ENCODE results near the gene OR10V1.

The OR10V1 gene

DNA sequence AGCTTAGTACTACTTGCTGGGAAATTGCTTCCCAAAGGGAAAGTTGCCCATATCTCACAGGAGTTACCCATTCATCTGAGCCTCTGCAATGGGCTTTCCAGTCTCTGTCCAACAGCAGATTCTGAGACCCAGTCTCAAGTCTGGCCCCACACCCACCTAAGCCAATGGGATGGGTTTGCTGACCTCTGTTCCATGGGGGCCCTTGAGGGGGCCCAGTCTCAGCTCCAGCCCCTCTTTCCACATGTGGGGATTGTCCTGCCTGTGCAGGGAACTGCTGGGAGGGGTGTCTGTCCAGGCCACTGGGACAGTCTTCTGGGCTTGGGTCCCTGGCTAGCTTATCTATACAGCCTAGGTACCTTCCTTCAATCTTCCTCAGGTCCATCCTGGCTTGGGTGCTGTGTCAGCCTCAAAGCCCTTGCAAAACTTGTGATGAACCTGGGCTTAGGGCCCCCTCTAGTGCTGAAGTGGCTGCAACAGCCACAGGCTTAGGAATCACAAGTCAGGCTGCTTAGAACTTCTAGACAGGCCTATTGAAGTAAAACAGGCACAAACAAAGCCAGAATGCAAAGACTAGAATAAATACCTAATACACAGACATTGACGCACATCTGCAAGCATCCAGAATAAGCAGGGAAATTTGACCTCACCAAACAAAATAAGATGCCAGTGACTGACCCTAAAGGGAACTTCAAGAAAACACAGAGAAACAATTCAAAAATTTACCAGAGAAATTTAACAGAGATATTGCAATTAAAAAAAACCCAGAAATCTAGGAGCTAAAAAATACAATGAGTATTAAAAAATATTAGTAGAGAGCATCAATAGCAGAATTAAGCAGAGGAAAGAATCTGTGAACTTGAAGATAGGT is 33.1 kb downstream of the OR10V1 start:
- Histone ChIP-seq H4K8ac (ENCODE audit: low read length) (no peak overlapping the region), H2BK12ac (ENCODE audit: low read length in 2 of 2) (peak overlapping the region in 1 of 2 experiments; percentile 32), H2AK5ac (ENCODE audit: low read length, severe bottlenecking) (no peak overlapping the region), H4K91ac (ENCODE audit: low read length) (no peak overlapping the region), H3K9ac (ENCODE audit: low read length) (no peak overlapping the region), H3K4me2 (ENCODE audit: low read length, poor library complexity, severe bottlenecking) (no peak overlapping the region), H2BK5ac (ENCODE audit: low read depth, low read length, poor library complexity, severe bottlenecking) (peak overlapping the region; percentile 51), H3K4ac (ENCODE audit: low read depth in 1 of 2, low read length in 2 of 2) (peak overlapping the region in 1 of 2 experiments; percentile 47), H3K18ac (ENCODE audit: low read depth in 1 of 2, low read length in 2 of 2) (no peak overlapping the region), H3K23ac (ENCODE audit: low read length in 2 of 2) (no peak overlapping the region), H3K9me3 (ENCODE audit: control insufficient read depth, low read length) (peaks cover 9% of the 10 kb centered on the region), H3K4me3 (ENCODE audit: insufficient read depth in 1 of 2, low read depth in 1 of 2, low read length in 2 of 2) (no peak overlapping the region), H3K36me3 (ENCODE audit: control insufficient read depth in 1 of 2, insufficient read depth in 2 of 2, low read depth in 1 of 2, low read length in 2 of 2) (no peaks in the 10 kb centered on the region), H2AFZ (ENCODE audit: low read depth, low read length) (no peak overlapping the region), H2BK15ac (ENCODE audit: low read depth, poor library complexity, severe bottlenecking) (peak overlapping the region; percentile 30), H2BK120ac (ENCODE audit: low read depth, low read length) (no peak overlapping the region), H3K27me3 (ENCODE audit: control insufficient read depth in 1 of 2, insufficient read depth in 1 of 2, low read length in 2 of 2) (no peaks in the 10 kb centered on the region), H3K14ac (ENCODE audit: low read length in 2 of 2) (no peak overlapping the region), H3K27ac (ENCODE audit: low read length, poor library complexity, severe bottlenecking) (peak overlapping the region; percentile 79), H3K4me1 (ENCODE audit: control insufficient read depth, insufficient read depth, low read depth, low read length) (peaks cover 4% of the 10 kb centered on the region), H3K79me1 (replicated peaks; ENCODE audit: low read length, poor library complexity, severe bottlenecking) (no peaks in the 10 kb centered on the region)
- DNase-seq = peak; percentile 89
- 21% methylated on average over 1 of the region's 1 CpG for WGBS

DNA sequence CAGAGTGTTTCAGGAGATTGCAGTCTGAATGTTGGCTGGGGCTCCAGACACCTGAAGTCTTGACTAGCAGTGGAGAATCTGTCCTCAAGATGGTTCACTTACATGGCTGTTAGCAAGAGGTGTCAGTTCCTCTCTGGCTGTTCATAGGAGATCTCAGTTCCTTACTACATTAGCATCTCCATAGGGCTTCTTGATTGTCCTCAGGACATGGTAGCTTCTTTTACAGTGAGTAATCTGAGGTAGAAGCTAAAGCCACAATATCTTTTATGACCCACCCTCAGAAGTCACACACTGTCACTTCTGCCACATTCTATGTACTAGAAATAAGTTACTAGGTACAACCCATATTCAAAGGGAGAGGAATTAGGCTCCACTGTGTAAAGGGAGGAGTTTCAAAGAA is 34.3 kb downstream of the OR10V1 start:
- no peak overlapping the region for H3K18ac ChIP-seq (ENCODE audit: low read depth in 1 of 2, low read length in 2 of 2)
- H3K14ac ChIP-seq (ENCODE audit: low read length in 2 of 2) = no peak overlapping the region
- H3K4me3 ChIP-seq (ENCODE audit: insufficient read depth in 1 of 2, low read depth in 1 of 2, low read length in 2 of 2) = no peak overlapping the region
- H3K9me3 ChIP-seq (ENCODE audit: control insufficient read depth, low read length) = no peaks in the 10 kb centered on the region
- no peak for DNase-seq
- no peak overlapping the region for H2BK5ac ChIP-seq (ENCODE audit: low read depth, low read length, poor library complexity, severe bottlenecking)
- no peak overlapping the region for H3K9ac ChIP-seq (ENCODE audit: low read length)
- H3K4ac ChIP-seq (ENCODE audit: low read depth in 1 of 2, low read length in 2 of 2) = no peak overlapping the region
- H3K23ac ChIP-seq (ENCODE audit: low read length in 2 of 2) = no peak overlapping the region
- H4K91ac ChIP-seq (ENCODE audit: low read length) = no peak overlapping the region
- no peak overlapping the region for H4K8ac ChIP-seq (ENCODE audit: low read length)
- H2AK5ac ChIP-seq (ENCODE audit: low read length, severe bottlenecking) = peak overlapping the region; percentile 63
- no peak overlapping the region for H2BK12ac ChIP-seq (ENCODE audit: low read length in 2 of 2)
- H3K79me1 ChIP-seq (replicated peaks; ENCODE audit: low read length, poor library complexity, severe bottlenecking) = no peaks in the 10 kb centered on the region
- H3K27me3 ChIP-seq (ENCODE audit: control insufficient read depth in 1 of 2, insufficient read depth in 1 of 2, low read length in 2 of 2) = no peaks in the 10 kb centered on the region
- H3K4me1 ChIP-seq (ENCODE audit: control insufficient read depth, insufficient read depth, low read depth, low read length) = peaks cover 4% of the 10 kb centered on the region
- no peak overlapping the region for H2BK120ac ChIP-seq (ENCODE audit: low read depth, low read length)
- H2AFZ ChIP-seq (ENCODE audit: low read depth, low read length) = no peak overlapping the region
- no peak overlapping the region for H3K27ac ChIP-seq (ENCODE audit: low read length, poor library complexity, severe bottlenecking)
- no peaks in the 10 kb centered on the region for H3K36me3 ChIP-seq (ENCODE audit: control insufficient read depth in 1 of 2, insufficient read depth in 2 of 2, low read depth in 1 of 2, low read length in 2 of 2)
- H2BK15ac ChIP-seq (ENCODE audit: low read depth, poor library complexity, severe bottlenecking) = no peak overlapping the region
- H3K4me2 ChIP-seq (ENCODE audit: low read length, poor library complexity, severe bottlenecking) = no peak overlapping the region

- no peak overlapping the region for H2AK5ac ChIP-seq (ENCODE audit: low read length, severe bottlenecking)
- 94% methylated on average over 3 of the region's 3 CpGs for WGBS
- H3K79me1 ChIP-seq (replicated peaks; ENCODE audit: low read length, poor library complexity, severe bottlenecking) = no peaks in the 10 kb centered on the region
- H3K4me2 ChIP-seq (ENCODE audit: low read length, poor library complexity, severe bottlenecking) = no peak overlapping the region
- no peak overlapping the region for H3K4me3 ChIP-seq (ENCODE audit: insufficient read depth in 1 of 2, low read depth in 1 of 2, low read length in 2 of 2)
- no peak overlapping the region for H3K18ac ChIP-seq (ENCODE audit: low read depth in 1 of 2, low read length in 2 of 2)
- no peak overlapping the region for H2AFZ ChIP-seq (ENCODE audit: low read depth, low read length)
- no peak overlapping the region for H2BK12ac ChIP-seq (ENCODE audit: low read length in 2 of 2)
- H3K4ac ChIP-seq (ENCODE audit: low read depth in 1 of 2, low read length in 2 of 2) = no peak overlapping the region
- H3K9me3 ChIP-seq (ENCODE audit: control insufficient read depth, low read length) = no peaks in the 10 kb centered on the region
- H3K27ac ChIP-seq (ENCODE audit: low read length, poor library complexity, severe bottlenecking) = no peak overlapping the region
- H2BK120ac ChIP-seq (ENCODE audit: low read depth, low read length) = no peak overlapping the region
- no peak overlapping the region for H3K23ac ChIP-seq (ENCODE audit: low read length in 2 of 2)
- H3K36me3 ChIP-seq (ENCODE audit: control insufficient read depth in 1 of 2, insufficient read depth in 2 of 2, low read depth in 1 of 2, low read length in 2 of 2) = no peaks in the 10 kb centered on the region
- DNase-seq = no peak
- H3K14ac ChIP-seq (ENCODE audit: low read length in 2 of 2) = no peak overlapping the region
- H3K4me1 ChIP-seq (ENCODE audit: control insufficient read depth, insufficient read depth, low read depth, low read length) = peaks cover 4% of the 10 kb centered on the region
- H3K27me3 ChIP-seq (ENCODE audit: control insufficient read depth in 1 of 2, insufficient read depth in 1 of 2, low read length in 2 of 2) = no peaks in the 10 kb centered on the region
- H2BK15ac ChIP-seq (ENCODE audit: low read depth, poor library complexity, severe bottlenecking) = no peak overlapping the region
- H2BK5ac ChIP-seq (ENCODE audit: low read depth, low read length, poor library complexity, severe bottlenecking) = no peak overlapping the region
- H3K9ac ChIP-seq (ENCODE audit: low read length) = no peak overlapping the region
- no peak overlapping the region for H4K91ac ChIP-seq (ENCODE audit: low read length)
- no peak overlapping the region for H4K8ac ChIP-seq (ENCODE audit: low read length)
Measured at GRCh38 chr11:59678813-59679165, 34.9 kb downstream of the OR10V1 start.

GRCh38 chr11:59678118-59678812 is 35.4 kb downstream of the OR10V1 start:
- Histone ChIP-seq H3K4me3 (ENCODE audit: insufficient read depth in 1 of 2, low read depth in 1 of 2, low read length in 2 of 2) (no peak overlapping the region), H4K91ac (ENCODE audit: low read length) (no peak overlapping the region), H4K8ac (ENCODE audit: low read length) (no peak overlapping the region), H2BK5ac (ENCODE audit: low read depth, low read length, poor library complexity, severe bottlenecking) (no peak overlapping the region), H2BK120ac (ENCODE audit: low read depth, low read length) (no peak overlapping the region), H2AFZ (ENCODE audit: low read depth, low read length) (no peak overlapping the region), H2AK5ac (ENCODE audit: low read length, severe bottlenecking) (no peak overlapping the region), H3K14ac (ENCODE audit: low read length in 2 of 2) (no peak overlapping the region), H2BK12ac (ENCODE audit: low read length in 2 of 2) (no peak overlapping the region), H3K27ac (ENCODE audit: low read length, poor library complexity, severe bottlenecking) (no peak overlapping the region), H3K4me2 (ENCODE audit: low read length, poor library complexity, severe bottlenecking) (no peak overlapping the region), H3K36me3 (ENCODE audit: control insufficient read depth in 1 of 2, insufficient read depth in 2 of 2, low read depth in 1 of 2, low read length in 2 of 2) (no peaks in the 10 kb centered on the region), H2BK15ac (ENCODE audit: low read depth, poor library complexity, severe bottlenecking) (no peak overlapping the region), H3K27me3 (ENCODE audit: control insufficient read depth in 1 of 2, insufficient read depth in 1 of 2, low read length in 2 of 2) (no peaks in the 10 kb centered on the region), H3K9ac (ENCODE audit: low read length) (no peak overlapping the region), H3K79me1 (replicated peaks; ENCODE audit: low read length, poor library complexity, severe bottlenecking) (no peaks in the 10 kb centered on the region), H3K23ac (ENCODE audit: low read length in 2 of 2) (no peak overlapping the region), H3K4me1 (ENCODE audit: control insufficient read depth, insufficient read depth, low read depth, low read length) (peaks cover 4% of the 10 kb centered on the region), H3K9me3 (ENCODE audit: control insufficient read depth, low read length) (no peaks in the 10 kb centered on the region), H3K4ac (ENCODE audit: low read depth in 1 of 2, low read length in 2 of 2) (no peak overlapping the region), H3K18ac (ENCODE audit: low read depth in 1 of 2, low read length in 2 of 2) (no peak overlapping the region)
- DNase-seq = no peak
- WGBS = 96% methylated on average over 2 of the region's 2 CpGs
